Stimulated activated CD4-positive, alpha-beta T cell treated with anti-CD3 and anti-CD28 coated beads, TNF-alpha, amount 100 ng/mL, for 1 hour (primary cell): ENCODE data around the gene SARS1.
"Not testable (repeated sequence)": the region's sequence is repeated elsewhere in the genome, so short reads cannot be mapped to it uniquely, and the experiment has no call there.

ENCODE experiments used
- DNase-seq, 3 donors: peaks; one replicate each; pipeline ENCODE4 v3.0.0-alpha.2; 2020; ENCODE audit warnings: low read depth in 3 of 3, low spot score in 1 of 3

SARS1 gene

GRCh38 chr1:109274533-109275476, 61.1 kb downstream of the SARS1 start:
- no peak for DNase-seq

- no peak for DNase-seq
Observed at GRCh38 chr1:109275706-109276345, 62.1 kb downstream of the SARS1 start.

GRCh38 chr1:109277434-109278204, 63.9 kb downstream of the SARS1 start:
- DNase-seq, result peak; percentile 6 to 53 (median 19)

- DNase-seq, result no peak
Observed at GRCh38 chr1:109279615-109280278, 66.0 kb downstream of the SARS1 start.

GRCh38 chr1:109280862-109281261, 67.1 kb downstream of the SARS1 start:
- no peak for DNase-seq

- DNase-seq, result no peak
Observed at GRCh38 chr1:109281680-109282496, 68.2 kb downstream of the SARS1 start.

- no peak for DNase-seq
Observed at GRCh38 chr1:109282497-109282951, 68.8 kb downstream of the SARS1 start.

- DNase-seq, result peak; percentile 64 to 80 (median 74)
Observed at GRCh38 chr1:109282952-109283747, 69.4 kb downstream of the SARS1 start, which contains the start of gene PSRC1. Gene PSRC1 (minus strand): TSS chr1:109283145.

- DNase-seq, result no peak
Observed at GRCh38 chr1:109283748-109284600, 70.3 kb downstream of the SARS1 start.

- not testable (repeated sequence) for DNase-seq
Observed at GRCh38 chr1:109286762-109287161, 73.0 kb downstream of the SARS1 start.
